ENCODE results near the gene PBX3.

PBX3 gene

DNA sequence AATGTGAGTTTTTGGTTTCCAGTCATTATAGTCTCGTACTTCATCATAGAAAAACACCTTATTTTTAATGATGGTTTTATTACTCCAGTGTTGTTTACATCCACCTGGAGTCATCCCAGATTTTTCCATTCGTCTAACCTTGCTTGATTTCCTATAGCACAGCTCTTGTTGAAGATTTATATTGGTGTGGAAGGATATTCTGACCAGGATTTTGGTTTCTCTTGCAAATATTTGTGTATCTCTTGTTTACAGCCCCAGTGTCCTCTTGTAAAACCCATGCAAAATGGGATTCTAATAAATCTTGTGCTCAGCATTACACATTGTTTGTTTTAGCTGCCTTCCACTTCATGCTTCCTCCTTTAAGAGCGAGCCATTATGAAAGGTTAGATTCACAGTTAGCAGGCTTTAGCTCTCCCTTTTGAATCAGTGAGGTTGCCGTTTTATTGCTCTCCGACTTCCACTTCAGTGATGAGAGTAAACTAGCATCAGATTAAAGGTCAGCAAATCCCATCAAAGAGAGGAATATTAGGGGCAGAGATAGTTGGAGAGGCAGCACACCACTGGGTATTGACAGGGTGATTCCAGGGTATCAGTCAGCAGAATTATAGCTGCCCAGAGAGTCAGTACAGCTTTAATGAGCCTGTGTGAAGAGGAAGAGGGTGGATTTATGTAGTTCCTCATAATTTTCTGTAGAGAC lies 157.1 kb downstream of the PBX3 start:
- Histone ChIP-seq H2BK120ac (ENCODE audit: low read depth, low read length) (no peak overlapping the region), H3K23ac (ENCODE audit: low read length) (no peak overlapping the region), H3K18ac (ENCODE audit: low read length) (no peak overlapping the region), H2BK5ac (ENCODE audit: low read length) (no peak overlapping the region), H4K5ac (ENCODE audit: low read length) (no peak overlapping the region), H3K56ac (ENCODE audit: low read length) (no peak overlapping the region), H3K36me3 (ENCODE audit: control insufficient read depth, insufficient read depth, low read length) (no peaks in the 10 kb centered on the region), H3K27me3 (ENCODE audit: insufficient read depth, low read length, poor library complexity) (no peaks in the 10 kb centered on the region), H3K4me2 (ENCODE audit: low read length) (no peak overlapping the region), H2AK5ac (ENCODE audit: low read length) (no peak overlapping the region), H3K4ac (ENCODE audit: low read depth, low read length) (no peak overlapping the region), H3K79me2 (ENCODE audit: control insufficient read depth, insufficient read depth, low read length) (no peaks in the 10 kb centered on the region), H4K8ac (ENCODE audit: low read depth, low read length) (no peak overlapping the region), H3K79me1 (ENCODE audit: low read length) (no peaks in the 10 kb centered on the region), H3K4me1 (ENCODE audit: control insufficient read depth, low read depth, low read length) (peaks cover 4% of the 10 kb centered on the region), H3K27ac (ENCODE audit: low read depth, low read length) (no peak overlapping the region), H3K9ac (ENCODE audit: low read length) (no peak overlapping the region), H3K4me3 (ENCODE audit: low read length) (no peak overlapping the region), H2BK15ac (replicated peaks; ENCODE audit: low read depth) (no peak overlapping the region)
- DNase-seq = no peak
- no CpG with 5 or more reads among the region's 5 CpGs for WGBS (ENCODE audit: extremely low coverage, insufficient coverage, low lambda C conversion rate)

DNA sequence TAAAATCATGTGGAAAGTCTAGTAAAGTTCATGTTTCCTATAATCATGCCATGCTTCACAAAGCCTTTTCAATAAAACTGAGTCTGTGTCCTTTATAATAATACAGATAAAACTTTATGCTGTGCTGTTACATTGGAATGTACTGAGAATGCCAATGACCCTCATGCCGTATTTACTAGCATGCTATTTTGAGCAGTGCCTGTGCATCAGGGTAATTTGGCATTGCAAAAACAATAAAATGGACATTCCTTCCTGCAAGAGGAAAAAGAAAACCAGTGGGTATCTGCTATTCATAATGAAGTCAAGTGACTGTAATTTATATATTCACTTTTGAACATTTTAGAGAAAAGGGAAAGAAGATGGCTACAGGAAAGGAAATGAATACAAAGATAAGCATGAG lies 159.0 kb downstream of the PBX3 start:
- no peak overlapping the region for H3K9ac ChIP-seq (ENCODE audit: low read length)
- H4K5ac ChIP-seq (ENCODE audit: low read length) = no peak overlapping the region
- H3K27ac ChIP-seq (ENCODE audit: low read depth, low read length) = no peak overlapping the region
- peaks cover 4% of the 10 kb centered on the region for H3K4me1 ChIP-seq (ENCODE audit: control insufficient read depth, low read depth, low read length)
- no peak overlapping the region for H3K4ac ChIP-seq (ENCODE audit: low read depth, low read length)
- H3K56ac ChIP-seq (ENCODE audit: low read length) = no peak overlapping the region
- H3K4me3 ChIP-seq (ENCODE audit: low read length) = no peak overlapping the region
- peaks cover 1% of the 10 kb centered on the region for H3K79me1 ChIP-seq (ENCODE audit: low read length)
- no peak overlapping the region for H2BK5ac ChIP-seq (ENCODE audit: low read length)
- no peak overlapping the region for H2BK120ac ChIP-seq (ENCODE audit: low read depth, low read length)
- no peak overlapping the region for H2BK15ac ChIP-seq (replicated peaks; ENCODE audit: low read depth)
- DNase-seq = no peak
- no peaks in the 10 kb centered on the region for H3K36me3 ChIP-seq (ENCODE audit: control insufficient read depth, insufficient read depth, low read length)
- no peaks in the 10 kb centered on the region for H3K79me2 ChIP-seq (ENCODE audit: control insufficient read depth, insufficient read depth, low read length)
- H2AK5ac ChIP-seq (ENCODE audit: low read length) = no peak overlapping the region
- H4K8ac ChIP-seq (ENCODE audit: low read depth, low read length) = no peak overlapping the region
- no peak overlapping the region for H3K18ac ChIP-seq (ENCODE audit: low read length)
- no peak overlapping the region for H3K4me2 ChIP-seq (ENCODE audit: low read length)
- H3K27me3 ChIP-seq (ENCODE audit: insufficient read depth, low read length, poor library complexity) = no peaks in the 10 kb centered on the region
- H3K23ac ChIP-seq (ENCODE audit: low read length) = no peak overlapping the region
- WGBS (ENCODE audit: extremely low coverage, insufficient coverage, low lambda C conversion rate) = no CpG with 5 or more reads among the region's 1 CpG

DNA sequence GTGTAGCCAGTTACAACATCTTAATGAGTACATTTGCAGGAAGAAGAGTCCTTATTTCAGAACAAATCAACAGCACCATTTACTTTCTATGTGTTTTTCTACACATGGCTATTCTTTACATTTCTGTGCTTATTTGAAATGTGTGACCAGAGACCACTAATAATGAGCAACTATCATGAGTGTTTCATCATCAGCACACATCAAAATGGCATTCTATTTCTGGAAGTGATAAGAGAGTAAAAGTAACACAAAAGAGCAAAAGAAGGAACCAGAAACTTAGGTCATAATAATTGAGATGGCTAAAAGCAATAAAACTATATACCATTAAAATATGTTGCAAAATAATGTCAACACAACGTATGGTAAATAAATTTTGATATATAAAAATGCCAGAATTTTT lies 159.7 kb downstream of the PBX3 start:
- H2BK15ac ChIP-seq (replicated peaks; ENCODE audit: low read depth) = no peak overlapping the region
- H3K9ac ChIP-seq (ENCODE audit: low read length) = no peak overlapping the region
- no CpG with 5 or more reads among the region's 1 CpG for WGBS (ENCODE audit: extremely low coverage, insufficient coverage, low lambda C conversion rate)
- H3K4ac ChIP-seq (ENCODE audit: low read depth, low read length) = no peak overlapping the region
- peaks cover 4% of the 10 kb centered on the region for H3K4me1 ChIP-seq (ENCODE audit: control insufficient read depth, low read depth, low read length)
- no peak for DNase-seq
- H3K23ac ChIP-seq (ENCODE audit: low read length) = no peak overlapping the region
- H3K4me2 ChIP-seq (ENCODE audit: low read length) = no peak overlapping the region
- H3K79me1 ChIP-seq (ENCODE audit: low read length) = peaks cover 3% of the 10 kb centered on the region
- no peak overlapping the region for H3K27ac ChIP-seq (ENCODE audit: low read depth, low read length)
- no peak overlapping the region for H4K8ac ChIP-seq (ENCODE audit: low read depth, low read length)
- no peak overlapping the region for H3K56ac ChIP-seq (ENCODE audit: low read length)
- H4K5ac ChIP-seq (ENCODE audit: low read length) = no peak overlapping the region
- H3K18ac ChIP-seq (ENCODE audit: low read length) = no peak overlapping the region
- H3K27me3 ChIP-seq (ENCODE audit: insufficient read depth, low read length, poor library complexity) = no peaks in the 10 kb centered on the region
- H3K4me3 ChIP-seq (ENCODE audit: low read length) = no peak overlapping the region
- H3K79me2 ChIP-seq (ENCODE audit: control insufficient read depth, insufficient read depth, low read length) = no peaks in the 10 kb centered on the region
- no peak overlapping the region for H2AK5ac ChIP-seq (ENCODE audit: low read length)
- no peak overlapping the region for H2BK120ac ChIP-seq (ENCODE audit: low read depth, low read length)
- no peaks in the 10 kb centered on the region for H3K36me3 ChIP-seq (ENCODE audit: control insufficient read depth, insufficient read depth, low read length)
- H2BK5ac ChIP-seq (ENCODE audit: low read length) = no peak overlapping the region

DNA sequence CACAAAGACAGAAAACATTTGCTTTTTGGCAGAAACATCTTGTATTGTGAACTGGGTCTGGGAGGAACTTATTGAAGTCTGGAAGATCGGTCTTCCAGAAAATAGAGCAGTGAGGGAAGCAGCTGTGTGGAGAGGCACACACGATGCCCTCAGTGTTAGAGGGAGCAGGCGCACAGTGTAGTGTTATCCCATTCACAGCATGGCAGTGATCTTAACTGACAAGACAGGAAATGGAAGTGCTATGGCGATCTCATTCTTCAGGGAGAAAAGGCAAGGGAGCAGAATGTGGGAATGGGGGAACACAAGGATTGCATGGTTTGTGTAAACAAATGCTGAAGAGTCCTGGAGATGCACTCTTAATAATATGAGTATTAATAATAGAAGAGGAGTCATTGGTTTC lies 161.0 kb downstream of the PBX3 start:
- no peak overlapping the region for H4K5ac ChIP-seq (ENCODE audit: low read length)
- H3K27me3 ChIP-seq (ENCODE audit: insufficient read depth, low read length, poor library complexity) = no peaks in the 10 kb centered on the region
- H3K4me3 ChIP-seq (ENCODE audit: low read length) = no peak overlapping the region
- no peak overlapping the region for H3K27ac ChIP-seq (ENCODE audit: low read depth, low read length)
- H3K9ac ChIP-seq (ENCODE audit: low read length) = no peak overlapping the region
- no peak overlapping the region for H2BK15ac ChIP-seq (replicated peaks; ENCODE audit: low read depth)
- H2BK120ac ChIP-seq (ENCODE audit: low read depth, low read length) = no peak overlapping the region
- H3K79me1 ChIP-seq (ENCODE audit: low read length) = peaks cover 5% of the 10 kb centered on the region
- no peak overlapping the region for H3K18ac ChIP-seq (ENCODE audit: low read length)
- H3K36me3 ChIP-seq (ENCODE audit: control insufficient read depth, insufficient read depth, low read length) = no peaks in the 10 kb centered on the region
- H3K56ac ChIP-seq (ENCODE audit: low read length) = no peak overlapping the region
- no CpG with 5 or more reads among the region's 4 CpGs for WGBS (ENCODE audit: extremely low coverage, insufficient coverage, low lambda C conversion rate)
- H3K23ac ChIP-seq (ENCODE audit: low read length) = no peak overlapping the region
- DNase-seq = peak; percentile 81
- no peak overlapping the region for H3K4me2 ChIP-seq (ENCODE audit: low read length)
- H3K4me1 ChIP-seq (ENCODE audit: control insufficient read depth, low read depth, low read length) = peaks cover 4% of the 10 kb centered on the region
- no peak overlapping the region for H4K8ac ChIP-seq (ENCODE audit: low read depth, low read length)
- no peak overlapping the region for H2BK5ac ChIP-seq (ENCODE audit: low read length)
- H3K79me2 ChIP-seq (ENCODE audit: control insufficient read depth, insufficient read depth, low read length) = no peaks in the 10 kb centered on the region
- H3K4ac ChIP-seq (ENCODE audit: low read depth, low read length) = no peak overlapping the region
- H2AK5ac ChIP-seq (ENCODE audit: low read length) = no peak overlapping the region

DNA sequence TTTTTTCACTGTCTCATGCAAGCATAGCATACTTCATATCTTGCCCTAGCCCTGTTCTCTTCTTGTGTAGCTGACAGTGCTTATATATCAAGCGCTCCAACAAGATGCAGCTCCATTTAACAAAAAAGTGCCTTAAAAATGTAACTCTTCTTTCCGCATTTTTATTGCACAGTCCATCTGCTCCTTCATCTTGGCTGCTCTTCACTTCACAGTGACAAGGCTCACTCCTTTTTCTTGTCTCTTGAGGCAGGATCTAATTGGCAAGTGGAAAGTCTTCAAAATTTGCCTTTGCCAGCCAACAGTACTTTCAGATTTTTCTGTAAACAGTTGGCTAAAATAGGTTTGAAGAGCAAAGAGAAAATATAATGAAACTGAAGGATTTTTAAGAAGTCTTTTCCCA lies 161.8 kb downstream of the PBX3 start:
- no peak overlapping the region for H4K8ac ChIP-seq (ENCODE audit: low read depth, low read length)
- peaks cover 5% of the 10 kb centered on the region for H3K79me1 ChIP-seq (ENCODE audit: low read length)
- no peaks in the 10 kb centered on the region for H3K36me3 ChIP-seq (ENCODE audit: control insufficient read depth, insufficient read depth, low read length)
- H3K4me3 ChIP-seq (ENCODE audit: low read length) = no peak overlapping the region
- H3K27me3 ChIP-seq (ENCODE audit: insufficient read depth, low read length, poor library complexity) = no peaks in the 10 kb centered on the region
- no CpG with 5 or more reads among the region's 2 CpGs for WGBS (ENCODE audit: extremely low coverage, insufficient coverage, low lambda C conversion rate)
- no peak overlapping the region for H3K4me2 ChIP-seq (ENCODE audit: low read length)
- no peak overlapping the region for H2BK5ac ChIP-seq (ENCODE audit: low read length)
- H3K27ac ChIP-seq (ENCODE audit: low read depth, low read length) = no peak overlapping the region
- H2AK5ac ChIP-seq (ENCODE audit: low read length) = no peak overlapping the region
- no peak overlapping the region for H3K9ac ChIP-seq (ENCODE audit: low read length)
- no peaks in the 10 kb centered on the region for H3K79me2 ChIP-seq (ENCODE audit: control insufficient read depth, insufficient read depth, low read length)
- H3K18ac ChIP-seq (ENCODE audit: low read length) = no peak overlapping the region
- peak overlapping the region; percentile 34 for H4K5ac ChIP-seq (ENCODE audit: low read length)
- no peak overlapping the region for H2BK120ac ChIP-seq (ENCODE audit: low read depth, low read length)
- H3K4me1 ChIP-seq (ENCODE audit: control insufficient read depth, low read depth, low read length) = peaks cover 4% of the 10 kb centered on the region
- H3K56ac ChIP-seq (ENCODE audit: low read length) = no peak overlapping the region
- H3K23ac ChIP-seq (ENCODE audit: low read length) = peak overlapping the region; percentile 1
- no peak overlapping the region for H2BK15ac ChIP-seq (replicated peaks; ENCODE audit: low read depth)
- no peak overlapping the region for H3K4ac ChIP-seq (ENCODE audit: low read depth, low read length)
- no peak for DNase-seq

DNA sequence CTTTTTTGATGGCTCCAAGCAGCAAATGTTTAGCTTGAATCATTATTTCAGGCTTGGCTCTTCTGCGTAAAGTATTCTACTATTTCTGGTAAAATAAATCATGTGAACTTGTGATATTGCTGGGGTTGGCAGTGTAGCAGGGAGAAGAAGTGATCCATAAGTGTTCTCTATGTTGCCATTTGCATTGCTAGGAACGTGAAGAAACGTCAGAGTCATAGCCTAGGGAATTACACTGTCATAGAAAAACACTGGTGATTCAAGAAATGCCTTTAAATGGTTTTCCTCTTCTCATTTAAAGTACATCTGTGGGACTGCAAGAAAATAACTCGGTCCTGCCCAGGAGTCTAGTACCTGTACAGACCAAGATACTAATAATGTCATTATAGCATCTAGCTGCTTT lies 162.3 kb downstream of the PBX3 start:
- Histone ChIP-seq H3K9ac (ENCODE audit: low read length) (no peak overlapping the region), H3K4me2 (ENCODE audit: low read length) (no peak overlapping the region), H3K4ac (ENCODE audit: low read depth, low read length) (no peak overlapping the region), H3K56ac (ENCODE audit: low read length) (no peak overlapping the region), H3K23ac (ENCODE audit: low read length) (no peak overlapping the region), H4K8ac (ENCODE audit: low read depth, low read length) (no peak overlapping the region), H2BK120ac (ENCODE audit: low read depth, low read length) (no peak overlapping the region), H3K4me3 (ENCODE audit: low read length) (no peak overlapping the region), H3K79me2 (ENCODE audit: control insufficient read depth, insufficient read depth, low read length) (peaks cover 2% of the 10 kb centered on the region), H2BK5ac (ENCODE audit: low read length) (no peak overlapping the region), H2AK5ac (ENCODE audit: low read length) (no peak overlapping the region), H2BK15ac (replicated peaks; ENCODE audit: low read depth) (no peak overlapping the region), H4K5ac (ENCODE audit: low read length) (no peak overlapping the region), H3K18ac (ENCODE audit: low read length) (no peak overlapping the region), H3K27me3 (ENCODE audit: insufficient read depth, low read length, poor library complexity) (no peaks in the 10 kb centered on the region), H3K79me1 (ENCODE audit: low read length) (peaks cover 7% of the 10 kb centered on the region), H3K36me3 (ENCODE audit: control insufficient read depth, insufficient read depth, low read length) (no peaks in the 10 kb centered on the region), H3K4me1 (ENCODE audit: control insufficient read depth, low read depth, low read length) (peaks cover 4% of the 10 kb centered on the region), H3K27ac (ENCODE audit: low read depth, low read length) (no peak overlapping the region)
- WGBS (ENCODE audit: extremely low coverage, insufficient coverage, low lambda C conversion rate) = no CpG with 5 or more reads among the region's 4 CpGs
- no peak for DNase-seq
